Central memory CD4-positive, alpha-beta T cell (primary cell): ENCODE measurements around the gene UPF2.
"Not testable (repeated sequence)": the region's sequence is repeated elsewhere in the genome, so short reads cannot be mapped to it uniquely, and the experiment has no call there.

Experiments used
- DNase-seq: peaks from one replicate; pipeline ENCODE4 v3.0.0; 2022

Gene UPF2

GRCh38 chr10:12036073-12036655 lies 6.4 kb downstream of the UPF2 start:
- DNase-seq: no peak

- DNase-seq: no peak
Observed at GRCh38 chr10:12031404-12031803, 11.2 kb downstream of the UPF2 start.

GRCh38 chr10:12027539-12027938 lies 15.1 kb downstream of the UPF2 start:
- no peak for DNase-seq

- no peak for DNase-seq
Observed at GRCh38 chr10:12025591-12025990, 17.0 kb downstream of the UPF2 start.

GRCh38 chr10:12022580-12023257 lies 19.9 kb downstream of the UPF2 start:
- no peak for DNase-seq

GRCh38 chr10:12020574-12020973 lies 22.0 kb downstream of the UPF2 start:
- DNase-seq: no peak

- no peak for DNase-seq
Observed at GRCh38 chr10:12019283-12019971, 23.2 kb downstream of the UPF2 start.

GRCh38 chr10:12018438-12019282 lies 23.9 kb downstream of the UPF2 start:
- no peak for DNase-seq

GRCh38 chr10:12013926-12014325 lies 28.7 kb downstream of the UPF2 start:
- DNase-seq: no peak

GRCh38 chr10:12013391-12013790 lies 29.2 kb downstream of the UPF2 start:
- not testable (repeated sequence) for DNase-seq

- DNase-seq: no peak
Observed at GRCh38 chr10:12010353-12010752, 32.3 kb downstream of the UPF2 start.

GRCh38 chr10:12008842-12009241 lies 33.8 kb downstream of the UPF2 start:
- not testable (repeated sequence) for DNase-seq

- no peak for DNase-seq
Observed at GRCh38 chr10:12006671-12007070, 35.9 kb downstream of the UPF2 start.

- DNase-seq: no peak
Observed at GRCh38 chr10:11993834-11994468, 48.7 kb downstream of the UPF2 start.

GRCh38 chr10:11988924-11989323 lies 53.7 kb downstream of the UPF2 start:
- no peak for DNase-seq

GRCh38 chr10:11986593-11987216 lies 55.9 kb downstream of the UPF2 start:
- peak; percentile 50 for DNase-seq

- no peak for DNase-seq
Observed at GRCh38 chr10:11982253-11982652, 60.4 kb downstream of the UPF2 start.

GRCh38 chr10:11975795-11976194 lies 66.8 kb downstream of the UPF2 start:
- DNase-seq: no peak

- DNase-seq: not testable (repeated sequence)
Observed at GRCh38 chr10:11972523-11972922, 70.1 kb downstream of the UPF2 start.

- DNase-seq: no peak
Observed at GRCh38 chr10:11962176-11962575, 80.4 kb downstream of the UPF2 start.

GRCh38 chr10:11961771-11962170 lies 80.8 kb downstream of the UPF2 start:
- DNase-seq: no peak

- no peak for DNase-seq
Observed at GRCh38 chr10:11959966-11960365, 82.6 kb downstream of the UPF2 start.
